22Rv1 (cell line): ENCODE results near the gene LMTK2.

ENCODE experiments used
- ZFX ChIP-seq: fragments of 450-650 bp; IDR thresholded peaks from 2 replicates; pipeline ENCODE4 v1.6.1; 2017; ENCODE audit warnings: antibody characterized with exemption, borderline replicate concordance
- TF ChIP-seq, protein P1 (sequence below): fragments of 450-650 bp; IDR thresholded peaks from 2 replicates; pipeline ENCODE4 v1.5.1; 2017; ENCODE audit warnings: mild to moderate bottlenecking

DNA sequence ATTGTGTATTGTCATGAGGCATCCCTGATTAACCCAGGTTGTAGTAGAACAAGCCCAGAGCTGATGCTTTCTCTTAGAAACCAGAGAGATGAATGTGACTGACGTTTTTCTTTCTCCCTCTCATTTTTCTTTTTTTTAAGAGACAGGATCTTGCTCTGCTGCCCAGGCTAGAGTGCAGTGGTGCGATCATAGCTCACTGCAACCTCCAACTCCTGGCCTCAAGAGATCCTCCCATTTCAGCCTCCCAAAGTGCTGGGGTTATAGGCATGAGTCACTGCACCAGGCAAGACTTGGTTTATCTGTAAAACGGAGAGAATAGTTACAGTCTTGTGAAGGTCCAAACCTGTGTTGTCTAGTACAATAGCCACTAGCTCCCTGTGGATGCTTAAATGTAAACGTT is 5.4 kb downstream of the LMTK2 start:
- TF ChIP-seq, protein P1, sequence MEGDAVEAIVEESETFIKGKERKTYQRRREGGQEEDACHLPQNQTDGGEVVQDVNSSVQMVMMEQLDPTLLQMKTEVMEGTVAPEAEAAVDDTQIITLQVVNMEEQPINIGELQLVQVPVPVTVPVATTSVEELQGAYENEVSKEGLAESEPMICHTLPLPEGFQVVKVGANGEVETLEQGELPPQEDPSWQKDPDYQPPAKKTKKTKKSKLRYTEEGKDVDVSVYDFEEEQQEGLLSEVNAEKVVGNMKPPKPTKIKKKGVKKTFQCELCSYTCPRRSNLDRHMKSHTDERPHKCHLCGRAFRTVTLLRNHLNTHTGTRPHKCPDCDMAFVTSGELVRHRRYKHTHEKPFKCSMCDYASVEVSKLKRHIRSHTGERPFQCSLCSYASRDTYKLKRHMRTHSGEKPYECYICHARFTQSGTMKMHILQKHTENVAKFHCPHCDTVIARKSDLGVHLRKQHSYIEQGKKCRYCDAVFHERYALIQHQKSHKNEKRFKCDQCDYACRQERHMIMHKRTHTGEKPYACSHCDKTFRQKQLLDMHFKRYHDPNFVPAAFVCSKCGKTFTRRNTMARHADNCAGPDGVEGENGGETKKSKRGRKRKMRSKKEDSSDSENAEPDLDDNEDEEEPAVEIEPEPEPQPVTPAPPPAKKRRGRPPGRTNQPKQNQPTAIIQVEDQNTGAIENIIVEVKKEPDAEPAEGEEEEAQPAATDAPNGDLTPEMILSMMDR: no peak
- no peak for TF ChIP-seq ZFX
